ENCODE data around the gene USP2.

GRCh38 chr11:119414734-119415133, 33.2 kb upstream of the USP2 start:
- TF ChIP-seq GATA2 (IDR thresholded peaks at IDR 0.05; ENCODE audit: low read depth, low read length) (no peak), GATA3 (IDR thresholded peaks at IDR 0.05; ENCODE audit: low read depth, low read length) (no peak)
